ENCODE measurements around the gene OR1J2.
"Not testable (repeated sequence)": the region's sequence is repeated elsewhere in the genome, so short reads cannot be mapped to it uniquely, and the experiment has no call there.

Gene OR1J2, protein sequence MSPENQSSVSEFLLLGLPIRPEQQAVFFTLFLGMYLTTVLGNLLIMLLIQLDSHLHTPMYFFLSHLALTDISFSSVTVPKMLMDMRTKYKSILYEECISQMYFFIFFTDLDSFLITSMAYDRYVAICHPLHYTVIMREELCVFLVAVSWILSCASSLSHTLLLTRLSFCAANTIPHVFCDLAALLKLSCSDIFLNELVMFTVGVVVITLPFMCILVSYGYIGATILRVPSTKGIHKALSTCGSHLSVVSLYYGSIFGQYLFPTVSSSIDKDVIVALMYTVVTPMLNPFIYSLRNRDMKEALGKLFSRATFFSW

DNA sequence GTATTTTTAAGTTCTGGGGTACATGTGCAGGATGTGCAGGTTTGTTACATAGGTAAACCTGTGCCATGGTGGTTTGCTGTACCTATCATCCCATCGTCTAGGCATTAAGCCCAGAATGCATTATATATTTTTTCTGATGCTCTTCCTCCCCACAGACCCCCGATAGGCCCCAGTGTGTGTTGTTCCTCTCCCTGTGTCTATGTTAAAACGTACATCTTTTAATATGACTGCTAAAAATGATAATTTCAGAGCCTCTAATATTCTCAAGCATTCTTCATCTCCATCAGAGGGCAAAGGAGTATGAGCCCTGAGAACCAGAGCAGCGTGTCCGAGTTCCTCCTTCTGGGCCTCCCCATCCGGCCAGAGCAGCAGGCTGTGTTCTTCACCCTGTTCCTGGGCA is at the start of gene OR1J2:
Gene OR1J2, plus strand, starts transcription at position 301 of the 400 bp plus-strand sequence. Its CDS starts 0 bp downstream, at position 301.
- DNase-seq = no peak

- DNase-seq = peak; percentile 23
These were observed 46.6 kb upstream of the OR1J2 start for GRCh38 chr9:122463828-122464632.

DNA sequence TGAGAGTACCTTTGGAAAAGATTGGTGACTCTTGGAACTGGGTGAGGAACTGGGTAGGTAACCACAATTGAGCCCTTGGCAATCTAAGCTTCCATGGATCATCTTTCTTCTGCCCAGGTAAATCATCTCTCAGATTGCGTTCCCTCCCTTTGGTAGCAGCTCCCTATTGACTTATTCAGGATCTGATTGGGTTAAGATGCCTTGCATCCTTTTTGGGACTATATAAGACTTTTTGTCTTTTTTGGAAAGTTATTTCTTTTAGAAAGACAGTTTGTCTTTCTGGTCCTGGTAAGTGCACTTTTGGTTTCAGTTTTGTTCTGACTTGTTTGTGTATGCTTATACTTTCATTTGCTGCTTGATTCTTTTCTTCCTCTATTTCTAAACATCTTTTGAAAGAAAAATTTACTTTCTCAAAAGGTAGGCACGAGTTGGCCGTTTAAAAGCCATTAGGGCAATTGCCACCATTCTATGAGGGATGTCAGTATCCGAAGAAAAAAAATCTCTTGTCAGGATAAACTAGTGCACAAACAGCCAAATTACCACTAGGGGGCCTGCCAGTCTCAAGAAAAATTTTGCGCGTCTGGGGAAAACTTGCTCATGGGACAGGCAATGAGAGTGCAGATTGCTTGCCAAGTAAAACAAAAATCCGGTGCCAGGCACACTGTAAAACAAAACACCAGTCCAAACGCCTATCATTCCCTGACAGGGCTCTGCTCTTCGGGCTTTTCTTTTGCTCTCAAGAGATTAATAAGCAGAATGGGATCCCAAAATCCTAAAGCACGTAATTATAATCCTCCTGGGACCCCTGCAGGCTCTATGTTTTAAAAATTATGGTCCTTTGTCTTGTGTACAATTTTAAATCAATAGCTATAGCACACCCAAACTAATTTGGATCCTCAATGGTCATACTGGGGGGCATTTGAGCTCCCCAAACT is 45.7 kb upstream of the OR1J2 start:
- peak; percentile 89 for DNase-seq

GRCh38 chr9:122466456-122466855 is 44.1 kb upstream of the OR1J2 start:
- DNase-seq = no peak

GRCh38 chr9:122468735-122469134 is 41.9 kb upstream of the OR1J2 start:
- DNase-seq = no peak

GRCh38 chr9:122474561-122474960 is 36.0 kb upstream of the OR1J2 start:
- DNase-seq = no peak

- no peak for DNase-seq
These were observed 34.9 kb upstream of the OR1J2 start for GRCh38 chr9:122475717-122476116.

GRCh38 chr9:122477346-122477745 is 33.3 kb upstream of the OR1J2 start:
- DNase-seq = no peak

DNA sequence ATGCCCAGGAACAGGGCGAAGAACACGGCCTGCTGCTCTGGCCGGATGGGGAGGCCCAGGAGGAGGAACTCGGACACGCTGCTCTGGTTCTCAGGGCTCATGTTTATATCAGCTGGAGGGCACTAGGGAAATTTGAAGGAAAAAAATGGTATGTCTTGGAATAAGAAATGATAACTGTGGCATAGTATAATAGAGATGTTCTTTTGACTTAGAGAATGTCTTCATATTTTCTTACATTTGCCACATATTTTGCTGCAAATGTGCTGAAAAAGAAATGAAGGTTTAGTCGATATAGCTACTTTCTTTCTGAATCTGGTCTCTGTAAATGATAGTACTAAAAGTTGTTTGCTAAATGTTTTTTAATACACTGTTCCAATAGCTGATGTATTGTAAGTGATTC is 32.8 kb upstream of the OR1J2 start, which contains the start of gene OR1J1:
Gene OR1J1, minus strand, starts transcription at position 101 of the 400 bp plus-strand sequence. Its CDS starts 0 bp downstream, at position 101.
- DNase-seq = no peak

GRCh38 chr9:122479062-122479461 is 31.5 kb upstream of the OR1J2 start:
- no peak for DNase-seq

DNA sequence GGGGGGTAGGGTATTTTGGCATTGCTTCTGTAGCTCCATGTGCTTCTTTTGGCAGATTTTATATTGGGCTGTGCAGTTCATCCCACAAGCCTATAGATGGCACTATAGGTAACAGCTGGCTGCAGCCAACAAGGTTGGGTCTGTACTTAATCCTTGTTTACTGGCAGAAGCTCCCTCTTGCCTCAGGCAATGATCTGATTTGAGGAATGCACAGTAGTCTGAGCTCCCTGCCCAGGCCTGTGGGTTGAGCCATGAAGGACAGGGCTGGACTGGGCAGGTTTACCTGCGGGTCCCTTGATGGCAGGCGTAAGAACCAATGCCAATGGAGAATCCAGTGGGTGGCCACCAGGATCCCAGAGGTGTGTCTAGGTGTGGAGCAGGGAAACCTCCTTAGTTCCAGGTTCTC is 11.7 kb upstream of the OR1J2 start:
- DNase-seq = peak; percentile 35

DNA sequence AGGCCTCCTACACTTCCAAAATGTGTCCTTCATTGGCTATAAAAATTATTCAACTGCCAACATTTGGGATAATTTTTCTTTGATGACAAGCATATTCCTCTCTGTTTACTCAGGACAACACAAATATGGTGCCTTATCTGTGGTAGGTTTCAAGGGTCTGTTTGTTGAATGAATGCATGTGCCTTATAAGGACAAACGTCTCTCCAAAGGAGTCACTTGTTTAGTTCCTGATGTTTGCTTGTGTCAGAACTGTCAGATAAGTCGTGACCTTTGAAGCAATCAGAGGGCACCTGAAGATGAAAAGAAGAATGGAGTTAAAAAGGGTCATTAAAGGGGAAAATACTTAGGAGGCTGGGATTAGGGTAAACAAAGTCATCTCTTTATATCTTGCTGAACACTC is 3.6 kb upstream of the OR1J2 start:
- DNase-seq = no peak

GRCh38 chr9:122518226-122518625 is 7.6 kb downstream of the OR1J2 start:
- DNase-seq = no peak

- DNase-seq = no peak
These were observed 8.2 kb downstream of the OR1J2 start, which contains the start of gene OR1J4 for GRCh38 chr9:122518841-122519240. TSS of gene OR1J4 (plus strand) at chr9:122519141. CDS start at chr9:122519141, 0 bp downstream.

DNA sequence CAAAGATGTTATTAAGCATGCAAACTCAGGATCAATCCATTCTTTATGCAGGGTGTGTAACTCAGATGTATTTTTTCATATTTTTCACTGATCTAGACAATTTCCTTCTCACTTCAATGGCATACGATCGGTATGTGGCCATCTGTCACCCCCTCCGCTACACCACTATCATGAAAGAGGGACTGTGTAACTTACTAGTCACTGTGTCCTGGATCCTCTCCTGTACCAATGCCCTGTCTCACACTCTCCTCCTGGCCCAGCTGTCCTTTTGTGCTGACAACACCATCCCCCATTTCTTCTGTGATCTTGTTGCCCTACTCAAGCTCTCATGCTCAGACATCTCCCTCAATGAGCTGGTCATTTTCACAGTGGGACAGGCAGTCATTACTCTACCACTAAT is 8.8 kb downstream of the OR1J2 start:
- no peak for DNase-seq

DNA sequence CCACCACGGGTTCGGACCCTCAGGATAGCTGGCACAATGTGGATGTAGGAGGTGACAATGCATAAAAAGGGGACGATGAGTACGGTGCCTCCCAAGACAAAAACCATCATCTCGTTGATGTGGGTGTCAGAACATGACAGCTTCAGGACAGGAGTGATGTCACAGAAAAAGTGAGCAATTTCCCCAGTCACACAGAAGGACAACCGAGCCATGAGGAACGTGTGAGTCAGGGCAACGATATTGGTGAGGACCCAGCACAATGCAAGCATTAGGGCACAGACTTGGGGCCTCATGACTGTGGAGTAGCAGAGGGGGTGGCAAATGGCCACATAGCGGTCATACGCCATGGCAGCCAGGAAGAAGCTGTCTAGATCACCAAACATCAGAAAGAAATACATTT is 16.0 kb downstream of the OR1J2 start:
- DNase-seq = no peak

- DNase-seq = no peak
These were observed 16.6 kb downstream of the OR1J2 start, which contains the start of gene OR1N1 for GRCh38 chr9:122527193-122527592. TSS of gene OR1N1 (minus strand) at chr9:122527293. CDS start at chr9:122527293, 0 bp downstream.

DNA sequence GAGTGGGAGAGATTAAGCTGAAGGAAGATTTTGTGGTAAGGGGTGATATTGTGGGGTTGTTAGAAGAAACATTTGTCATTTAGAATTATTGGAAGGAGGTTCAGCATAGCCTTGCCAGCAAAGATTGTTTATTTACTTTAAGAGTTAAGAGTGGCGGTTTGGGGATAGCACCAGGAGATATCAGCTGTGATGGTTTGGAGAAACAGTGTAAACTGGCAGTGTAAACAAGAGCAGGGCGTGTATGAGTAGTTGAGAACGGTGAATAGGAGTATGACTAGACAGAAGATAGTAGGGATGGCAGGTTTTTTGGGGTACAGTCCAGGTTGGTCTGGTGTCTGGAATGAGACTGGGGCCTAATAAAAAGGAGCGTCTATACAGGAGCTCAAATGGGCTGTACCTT is 20.6 kb downstream of the OR1J2 start:
- not testable (repeated sequence) for DNase-seq

- DNase-seq = no peak
These were observed 25.5 kb downstream of the OR1J2 start for GRCh38 chr9:122536134-122536533.

GRCh38 chr9:122537066-122537465 is 26.5 kb downstream of the OR1J2 start:
- DNase-seq = not testable (repeated sequence)

GRCh38 chr9:122538757-122539156 is 28.2 kb downstream of the OR1J2 start:
- no peak for DNase-seq

GRCh38 chr9:122546196-122546595 is 35.6 kb downstream of the OR1J2 start:
- no peak for DNase-seq

GRCh38 chr9:122551371-122551770 is 40.8 kb downstream of the OR1J2 start:
- no peak for DNase-seq

Measured in RPMI8226 (cell line).